ENCODE measurements around the gene BIRC5. TPM values are rescaled to one million over a fixed set of nuclear protein-coding genes. Genes with fewer than 3 reads are reported as not detected.

The BIRC5 gene
- total RNA-seq, 4 donors from 2014 or later = 0.27 to 1.6 TPM; not detected in 2

- Histone ChIP-seq H3K4me1 (no peaks in the 10 kb centered on the region), H3K36me3 (no peaks in the 10 kb centered on the region), H3K4me3 (no peak overlapping the region), H3K27me3 (peaks cover 46% of the 10 kb centered on the region), H3K9me3 (no peaks in the 10 kb centered on the region), H3K27ac (no peak overlapping the region)
- TF ChIP-seq POLR2A (IDR thresholded peaks at IDR 0.05) (no peak), CTCF (IDR thresholded peaks at IDR 0.05) (no peak), EP300 (IDR thresholded peaks at IDR 0.05) (no peak), POLR2AphosphoS5 (IDR thresholded peaks at IDR 0.05) (no peak)
- no peak for ATAC-seq
- WGBS, 2 donors (ENCODE audit: low coverage in 1 of 2) = 89 to 100% methylated on average over 2 to 6 of the region's 6 CpGs
These were observed 59.8 kb downstream of the BIRC5 start for GRCh38 chr17:78273813-78274212.

Small RNAs within 50 kb of the gene (small RNA-seq; reads per million reads assigned to genes)
- gene AC087645.1 = 0 reads per million in 4 donors

Other genes starting within 250 kb of the BIRC5 start
- gene TMC6, start 85.5 kb upstream of the BIRC5 start, total RNA-seq = 10 to 100 TPM; 12.4 to 19.0 (median 15.5) TPM
- gene TMC8, start 83.5 kb upstream of the BIRC5 start, total RNA-seq = 10 to 100 TPM in 1 of 4 donors, 1 to 10 TPM in 3; 1.7 to 12.0 (median 3.0) TPM
- gene C17orf99, start 67.9 kb upstream of the BIRC5 start, total RNA-seq = not detected
- gene SYNGR2, start 45.7 kb upstream of the BIRC5 start, total RNA-seq = 100 to 1,000 TPM in 1 of 4 donors, 10 to 100 TPM in 3; 49.9 to 151 (median 81.2) TPM
- gene TK1, start 27.2 kb upstream of the BIRC5 start, total RNA-seq = 10 to 100 TPM in 2 of 4 donors, 1 to 10 TPM in 2; 3.4 to 24.8 (median 12.1) TPM
- gene AFMID, start 26.9 kb upstream of the BIRC5 start, total RNA-seq = 10 to 100 TPM; 14.9 to 43.9 (median 31.6) TPM
- gene TMEM235, start 17.4 kb downstream of the BIRC5 start, total RNA-seq = not detected
- 100 to 1,000 TPM in 1 of 4 donors, 10 to 100 TPM in 3; 11.5 to 423 (median 38.2) TPM for gene SOCS3, start 145.8 kb downstream of the BIRC5 start, total RNA-seq
- 10 to 100 TPM; 24.1 to 53.0 (median 38.8) TPM for gene PGS1, start 164.4 kb downstream of the BIRC5 start, total RNA-seq

Data from gastroesophageal sphincter (tissue), 4 donors.